Activated naive CD8-positive, alpha-beta T cell treated with anti-CD3 and anti-CD28 coated beads for 36 hours (primary cell): ENCODE measurements around the gene TUBGCP6. TPM values are rescaled to one million over a fixed set of nuclear protein-coding genes. Genes with fewer than 3 reads are reported as not detected.

Source experiments
- DNase-seq: peaks from one replicate; pipeline ENCODE4 v3.0.0; 2021
- H3K27ac Mint-ChIP-seq: one replicate; pipeline ENCODE4 v1.8.0; 2022; ENCODE audit warnings: mild to moderate bottlenecking, moderate library complexity, mixed read lengths
- H3K27me3 Mint-ChIP-seq: one replicate; pipeline ENCODE4 v1.8.0; 2022; ENCODE audit warnings: mild to moderate bottlenecking, mixed read lengths
- H3K36me3 Mint-ChIP-seq: one replicate; pipeline ENCODE4 v1.8.0; 2021; ENCODE audit warnings: mild to moderate bottlenecking, mixed read lengths
- H3K4me1 Mint-ChIP-seq: one replicate; pipeline ENCODE4 v1.8.0; 2021; ENCODE audit warnings: mixed read lengths
- H3K4me3 Mint-ChIP-seq: one replicate; pipeline ENCODE4 v1.8.0; 2022; ENCODE audit warnings: mild to moderate bottlenecking, moderate library complexity, mixed read lengths
- H3K9me3 Mint-ChIP-seq: one replicate; pipeline ENCODE4 v1.8.0; 2022; ENCODE audit warnings: mixed read lengths
- total RNA-seq, 2 experiments: library from RNA; stranded (reverse); gene quantifications; one replicate each; pipeline ENCODE4 v1.2.3, GENCODE V29; 2021

TUBGCP6 gene
- total RNA-seq, 2 experiments from 2014 or later = 38.7 to 41.7 TPM

GRCh38 chr22:50199251-50199721 is 45.5 kb downstream of the TUBGCP6 start:
- DNase-seq = no peak
- no peaks in the 10 kb centered on the region for H3K9me3 Mint-ChIP-seq
- H3K4me3 Mint-ChIP-seq = peak overlapping the region; percentile 71
- peaks cover 21% of the 10 kb centered on the region for H3K4me1 Mint-ChIP-seq
- H3K27ac Mint-ChIP-seq = peak overlapping the region; percentile 48
- peaks cover 14% of the 10 kb centered on the region for H3K36me3 Mint-ChIP-seq
- no peaks in the 10 kb centered on the region for H3K27me3 Mint-ChIP-seq

- Mint-ChIP-seq H3K9me3 (no peaks in the 10 kb centered on the region), H3K36me3 (peaks cover 10% of the 10 kb centered on the region), H3K4me1 (peaks cover 18% of the 10 kb centered on the region), H3K27me3 (no peaks in the 10 kb centered on the region), H3K4me3 (no peak overlapping the region), H3K27ac (no peak overlapping the region)
- DNase-seq = no peak
Observed at GRCh38 chr22:50198624-50199017, 46.2 kb downstream of the TUBGCP6 start.

GRCh38 chr22:50197856-50198623 is 46.8 kb downstream of the TUBGCP6 start:
- no peaks in the 10 kb centered on the region for H3K27me3 Mint-ChIP-seq
- no peak overlapping the region for H3K27ac Mint-ChIP-seq
- no peaks in the 10 kb centered on the region for H3K9me3 Mint-ChIP-seq
- peaks cover 15% of the 10 kb centered on the region for H3K4me1 Mint-ChIP-seq
- DNase-seq = no peak
- H3K4me3 Mint-ChIP-seq = no peak overlapping the region
- H3K36me3 Mint-ChIP-seq = peaks cover 4% of the 10 kb centered on the region

- DNase-seq = no peak
- no peak overlapping the region for H3K4me3 Mint-ChIP-seq
- no peaks in the 10 kb centered on the region for H3K9me3 Mint-ChIP-seq
- no peak overlapping the region for H3K27ac Mint-ChIP-seq
- peaks cover 3% of the 10 kb centered on the region for H3K36me3 Mint-ChIP-seq
- H3K4me1 Mint-ChIP-seq = peaks cover 17% of the 10 kb centered on the region
- H3K27me3 Mint-ChIP-seq = no peaks in the 10 kb centered on the region
Observed at GRCh38 chr22:50197000-50197800, 47.6 kb downstream of the TUBGCP6 start.

- Mint-ChIP-seq H3K4me1 (peaks cover 21% of the 10 kb centered on the region), H3K4me3 (no peak overlapping the region), H3K27me3 (no peaks in the 10 kb centered on the region), H3K36me3 (peaks cover 12% of the 10 kb centered on the region), H3K27ac (no peak overlapping the region), H3K9me3 (no peaks in the 10 kb centered on the region)
- DNase-seq = no peak
Observed at GRCh38 chr22:50196256-50196655, 48.6 kb downstream of the TUBGCP6 start.

GRCh38 chr22:50194037-50194805 is 50.6 kb downstream of the TUBGCP6 start:
- Mint-ChIP-seq H3K4me3 (no peak overlapping the region), H3K9me3 (no peaks in the 10 kb centered on the region), H3K36me3 (peaks cover 14% of the 10 kb centered on the region), H3K27me3 (no peaks in the 10 kb centered on the region), H3K27ac (no peak overlapping the region), H3K4me1 (peaks cover 29% of the 10 kb centered on the region)
- no peak for DNase-seq

GRCh38 chr22:50193621-50194020 is 51.2 kb downstream of the TUBGCP6 start:
- Mint-ChIP-seq H3K36me3 (peaks cover 14% of the 10 kb centered on the region), H3K27ac (no peak overlapping the region), H3K4me3 (no peak overlapping the region), H3K9me3 (no peaks in the 10 kb centered on the region), H3K4me1 (peaks cover 31% of the 10 kb centered on the region), H3K27me3 (no peaks in the 10 kb centered on the region)
- DNase-seq = no peak

- peak; percentile 46 for DNase-seq
- Mint-ChIP-seq H3K27me3 (no peaks in the 10 kb centered on the region), H3K9me3 (no peaks in the 10 kb centered on the region), H3K27ac (peak overlapping the region; percentile 98), H3K4me1 (peaks cover 35% of the 10 kb centered on the region), H3K4me3 (peak overlapping the region; percentile 88), H3K36me3 (peaks cover 15% of the 10 kb centered on the region)
Observed at GRCh38 chr22:50192436-50193204, 52.2 kb downstream of the TUBGCP6 start.

GRCh38 chr22:50190941-50191741 is 53.7 kb downstream of the TUBGCP6 start:
- Mint-ChIP-seq H3K27me3 (no peaks in the 10 kb centered on the region), H3K9me3 (no peaks in the 10 kb centered on the region), H3K4me3 (peak overlapping the region; percentile 88), H3K36me3 (peaks cover 21% of the 10 kb centered on the region), H3K4me1 (peaks cover 43% of the 10 kb centered on the region), H3K27ac (peak overlapping the region; percentile 98)
- DNase-seq = peak; percentile 77

GRCh38 chr22:50190182-50190940 is 54.5 kb downstream of the TUBGCP6 start:
- Mint-ChIP-seq H3K9me3 (no peaks in the 10 kb centered on the region), H3K27ac (peak overlapping the region; percentile 98), H3K36me3 (peaks cover 21% of the 10 kb centered on the region), H3K4me3 (peak overlapping the region; percentile 88), H3K4me1 (peaks cover 45% of the 10 kb centered on the region), H3K27me3 (no peaks in the 10 kb centered on the region)
- DNase-seq = peak; percentile 80

GRCh38 chr22:50189849-50190181 is 55.0 kb downstream of the TUBGCP6 start:
- H3K4me3 Mint-ChIP-seq = peak overlapping the region; percentile 88
- no peaks in the 10 kb centered on the region for H3K9me3 Mint-ChIP-seq
- DNase-seq = no peak
- H3K27me3 Mint-ChIP-seq = no peaks in the 10 kb centered on the region
- peaks cover 46% of the 10 kb centered on the region for H3K4me1 Mint-ChIP-seq
- H3K36me3 Mint-ChIP-seq = peaks cover 21% of the 10 kb centered on the region
- H3K27ac Mint-ChIP-seq = peak overlapping the region; percentile 98

GRCh38 chr22:50189184-50189848 is 55.5 kb downstream of the TUBGCP6 start:
- Mint-ChIP-seq H3K4me3 (peak overlapping the region; percentile 88), H3K27me3 (no peaks in the 10 kb centered on the region), H3K36me3 (peaks cover 21% of the 10 kb centered on the region), H3K27ac (peak overlapping the region; percentile 98), H3K9me3 (no peaks in the 10 kb centered on the region), H3K4me1 (peaks cover 48% of the 10 kb centered on the region)
- no peak for DNase-seq

GRCh38 chr22:50188356-50188755 is 56.5 kb downstream of the TUBGCP6 start:
- Mint-ChIP-seq H3K4me3 (no peak overlapping the region), H3K36me3 (peaks cover 21% of the 10 kb centered on the region), H3K9me3 (no peaks in the 10 kb centered on the region), H3K27me3 (no peaks in the 10 kb centered on the region), H3K4me1 (peaks cover 48% of the 10 kb centered on the region), H3K27ac (peak overlapping the region; percentile 13)
- no peak for DNase-seq
